ENCODE data around the gene OVOL1.

OVOL1 gene

GRCh38 chr11:65844231-65844872, 57.5 kb downstream of the OVOL1 start:
- Histone ChIP-seq H3K9me3 (ENCODE audit: control insufficient read depth, insufficient read depth, low read depth, low read length) (no peaks in the 10 kb centered on the region), H3K9ac (ENCODE audit: low read length) (no peak overlapping the region), H3K27ac (ENCODE audit: low read depth, low read length) (no peak overlapping the region), H3K4me3 (ENCODE audit: low read depth, low read length) (no peak overlapping the region), H3K4me1 (ENCODE audit: control insufficient read depth, insufficient read depth, low read length) (no peaks in the 10 kb centered on the region), H3K36me3 (ENCODE audit: control insufficient read depth, insufficient read depth, low read length) (no peaks in the 10 kb centered on the region), H3K27me3 (ENCODE audit: control insufficient read depth, insufficient read depth, low read length) (no peaks in the 10 kb centered on the region)

Data from HUES6 (cell line).